IMR-90 (cell line): ENCODE measurements around the gene CACNG7. TPM values are rescaled to one million over a fixed set of nuclear protein-coding genes. Genes with fewer than 3 reads are reported as not detected.

ENCODE experiments used
- ATAC-seq: fragments of 200-7000 bp; cut with Tn5 transposase; 2 replicates; pipeline ENCODE4 v1.9.1; 2020; ENCODE audit warnings: low read depth, mild to moderate bottlenecking, moderate library complexity
- BruUV-seq: library from RNA; stranded (reverse); fragments of 400-500 nt; replicated peaks from 2 replicates; lab custom pipeline; 2021; lab: Mats Ljungman, UMichigan
- CTCF ChIA-PET: fragments of 300-600 bp; formaldehyde crosslinking; extraction: SDS; loops from one replicate; lab custom pipeline; 2021; ENCODE audit warnings: antibody characterized with exemption; lab: Yijun Ruan, JAX
- POLR2A ChIA-PET: fragments of 300-600 bp; sonication (Branson Sonifier 250); formaldehyde crosslinking; loops from one replicate; lab custom pipeline; 2022; ENCODE audit warnings: antibody characterized with exemption; ENCODE audit not compliant: unreplicated experiment; lab: Charles Lee
- DNase-seq: peaks from one replicate; pipeline ENCODE4 v3.0.0; 2013
- H2AFZ ChIP-seq: replicated peaks from 2 replicates; pipeline ENCODE3; 2013; ENCODE audit warnings: low read length, mild to moderate bottlenecking; ENCODE audit not compliant: poor library complexity
- H2AK5ac ChIP-seq: 2 replicates; pipeline ENCODE4 v1.6.1; 2013; ENCODE audit warnings: low read depth, low read length, inconsistent platforms
- H2AK9ac ChIP-seq: replicated peaks from 2 replicates; pipeline ENCODE3; 2013; ENCODE audit warnings: mild to moderate bottlenecking, low read depth, low read length, moderate library complexity; ENCODE audit not compliant: poor library complexity
- H2BK120ac ChIP-seq: 2 replicates; pipeline ENCODE4 v1.6.1; 2013; ENCODE audit warnings: low read depth, low read length, inconsistent platforms
- H2BK15ac ChIP-seq: 3 replicates; pipeline ENCODE4 v1.6.1; 2013; ENCODE audit warnings: low read depth, low read length, inconsistent platforms
- H2BK20ac ChIP-seq: 2 replicates; pipeline ENCODE4 v1.6.1; 2013; ENCODE audit warnings: low read depth, mild to moderate bottlenecking, inconsistent platforms, low read length, moderate library complexity
- H2BK5ac ChIP-seq: 2 replicates; pipeline ENCODE4 v1.6.1; 2013; ENCODE audit warnings: mild to moderate bottlenecking, low read depth, low read length, inconsistent platforms; ENCODE audit not compliant: poor library complexity, severe bottlenecking
- H3K14ac ChIP-seq: replicated peaks from 2 replicates; pipeline ENCODE4 v1.6.1; 2013; ENCODE audit warnings: low read depth, low read length, inconsistent platforms
- H3K18ac ChIP-seq: 2 replicates; pipeline ENCODE4 v1.6.1; 2013; ENCODE audit warnings: low read depth, low read length, control low read depth
- H3K23ac ChIP-seq: 2 replicates; pipeline ENCODE4 v1.6.1; 2013; ENCODE audit warnings: low read depth, low read length, inconsistent platforms
- H3K27ac ChIP-seq: 2 replicates; pipeline ENCODE4 v1.5.1; 2013; ENCODE audit warnings: mild to moderate bottlenecking, control low read depth, low read length; ENCODE audit not compliant: insufficient read depth
- H3K27me3 ChIP-seq: 2 replicates; pipeline ENCODE4 v1.6.1; 2013; ENCODE audit warnings: low read length; ENCODE audit not compliant: control insufficient read depth, insufficient read depth
- H3K36me3 ChIP-seq: 2 replicates; pipeline ENCODE4 v1.6.1; 2013; ENCODE audit warnings: low read length, mixed read lengths; ENCODE audit not compliant: control insufficient read depth, insufficient read depth
- H3K4ac ChIP-seq: 2 replicates; pipeline ENCODE4 v1.6.1; 2013; ENCODE audit warnings: low read depth, low read length, inconsistent platforms
- H3K4me1 ChIP-seq: 2 replicates; pipeline ENCODE4 v1.6.1; 2013; ENCODE audit warnings: low read length, mixed read lengths; ENCODE audit not compliant: control insufficient read depth, insufficient read depth
- H3K4me2 ChIP-seq: 2 replicates; pipeline ENCODE4 v1.6.1; 2013; ENCODE audit warnings: low read depth, mild to moderate bottlenecking, control low read depth, low read length, moderate library complexity
- H3K4me3 ChIP-seq: 2 replicates; pipeline ENCODE4 v1.5.1; 2013; ENCODE audit warnings: low read depth, mild to moderate bottlenecking, control low read depth, low read length, moderate library complexity; ENCODE audit not compliant: insufficient read depth
- H3K56ac ChIP-seq: 2 replicates; pipeline ENCODE4 v1.6.1; 2013; ENCODE audit warnings: low read length, inconsistent platforms; ENCODE audit not compliant: insufficient read depth; ENCODE audit errors: extremely low read depth
- H3K79me1 ChIP-seq, 2 experiments: 2 replicates each; pipeline ENCODE4 v1.6.1; 2013; ENCODE audit warnings: low read length in 2 of 2, inconsistent platforms in 1 of 2, low read depth in 1 of 2
- H3K9ac ChIP-seq: 2 replicates; pipeline ENCODE4 v1.6.1; 2013; ENCODE audit warnings: low read depth, low read length, control low read depth
- H3K9me1 ChIP-seq: 2 replicates; pipeline ENCODE4 v1.6.1; 2013; ENCODE audit warnings: low read length, inconsistent platforms; ENCODE audit not compliant: insufficient read depth
- H3K9me3 ChIP-seq: 2 replicates; pipeline ENCODE4 v1.6.1; 2013; ENCODE audit warnings: low read length; ENCODE audit not compliant: control insufficient read depth, insufficient read depth
- H4K20me1 ChIP-seq: 2 replicates; pipeline ENCODE4 v1.6.1; 2013; ENCODE audit warnings: low read length, inconsistent platforms; ENCODE audit not compliant: insufficient read depth
- H4K5ac ChIP-seq: 2 replicates; pipeline ENCODE4 v1.6.1; 2013; ENCODE audit warnings: mild to moderate bottlenecking, low read depth, low read length, control low read depth
- H4K8ac ChIP-seq, 2 experiments: 2 replicates each; pipeline ENCODE4 v1.6.1; 2013; ENCODE audit warnings: low read depth in 2 of 2, low read length in 2 of 2, control low read depth in 1 of 2, inconsistent platforms in 1 of 2
- H4K91ac ChIP-seq: 2 replicates; pipeline ENCODE4 v1.6.1; 2013; ENCODE audit warnings: low read depth, low read length, inconsistent platforms; ENCODE audit not compliant: insufficient read depth
- BHLHE40 ChIP-seq: fragments of 150-350 bp; IDR thresholded peaks from 2 replicates; pipeline ENCODE4 v1.6.1; 2016; ENCODE audit warnings: mild to moderate bottlenecking, low read depth, low read length
- CEBPB ChIP-seq: IDR thresholded peaks from 2 replicates; pipeline ENCODE4 v1.6.1; 2012; ENCODE audit warnings: low read depth, low read length, improper control_type of control experiment
- CHD1 ChIP-seq: IDR thresholded peaks from 2 replicates; pipeline ENCODE4 v1.6.1; 2012; ENCODE audit warnings: low read depth, low read length, improper control_type of control experiment
- CTCF ChIP-seq: conservative IDR thresholded peaks from 2 replicates; pipeline ENCODE4 v1.5.1; 2012; ENCODE audit warnings: mild to moderate bottlenecking, low read depth, low read length, improper control_type of control experiment
- ELK1 ChIP-seq: fragments of 150-350 bp; IDR thresholded peaks from 2 replicates; pipeline ENCODE4 v1.6.1; 2016; ENCODE audit warnings: low read depth, mild to moderate bottlenecking, low read length, moderate library complexity, borderline replicate concordance
- FOS ChIP-seq: fragments of 150-350 bp; IDR thresholded peaks from 2 replicates; pipeline ENCODE4 v1.6.1; 2016; ENCODE audit warnings: low read depth, low read length
- MAZ ChIP-seq: IDR thresholded peaks from 2 replicates; pipeline ENCODE4 v1.6.1; 2012; ENCODE audit warnings: low read depth, mild to moderate bottlenecking, low read length, improper control_type of control experiment, moderate library complexity, borderline replicate concordance
- MXI1 ChIP-seq: IDR thresholded peaks from 2 replicates; pipeline ENCODE4 v1.6.1; 2012; ENCODE audit warnings: low read depth, mild to moderate bottlenecking, low read length, moderate library complexity, borderline replicate concordance
- NFE2L2 ChIP-seq: fragments of 150-350 bp; IDR thresholded peaks from 2 replicates; pipeline ENCODE4 v1.6.1; 2016; ENCODE audit warnings: low read depth, mild to moderate bottlenecking, low read length
- POLR2A ChIP-seq: IDR thresholded peaks from 2 replicates; pipeline ENCODE4 v1.6.1; 2012; ENCODE audit warnings: mild to moderate bottlenecking, low read depth, low read length
- RAD21 ChIP-seq: IDR thresholded peaks from 2 replicates; pipeline ENCODE4 v1.6.1; 2012; ENCODE audit warnings: low read length, improper control_type of control experiment
- RCOR1 ChIP-seq: IDR thresholded peaks from 2 replicates; pipeline ENCODE4 v1.6.1; 2012; ENCODE audit warnings: mild to moderate bottlenecking, low read length, improper control_type of control experiment; ENCODE audit not compliant: insufficient replicate concordance
- RFX5 ChIP-seq: IDR thresholded peaks from 2 replicates; pipeline ENCODE4 v1.8.0; 2012; ENCODE audit warnings: low read depth, mild to moderate bottlenecking, low read length, moderate library complexity
- USF2 ChIP-seq: fragments of 150-350 bp; IDR thresholded peaks from 2 replicates; pipeline ENCODE4 v1.6.1; 2017; ENCODE audit warnings: mild to moderate bottlenecking, antibody characterized with exemption, low read length, low read depth
- WGBS, 2 experiments: methylation state at CpG; one replicate each; pipeline versions ENCODE4 v1.1.5 to v1.1.7; 2013; ENCODE audit warnings: missing lambda C conversion rate in 2 of 2; ENCODE audit not compliant: insufficient read length in 1 of 2; ENCODE audit errors: extremely low coverage in 2 of 2; 5-methylcytosine and 5-hydroxymethylcytosine counted together
- dilution Hi-C: fragments of 300-500 bp; cut with HindIII; formaldehyde crosslinking; loops from one replicate; pipeline ENCODE4 v1.14.3; 2018; ENCODE audit warnings: low sequenced_read_pairs; ENCODE audit not compliant: unreplicated experiment
- in situ Hi-C: fragments of 300-500 bp; cut with MboI; formaldehyde crosslinking; loops from 3 replicates; pipeline ENCODE4 v1.14.3; 2019; ENCODE audit warnings: low sequenced_read_pairs, inconsistent platforms, mixed read lengths
- intact Hi-C: fragments of 100-400 bp; cut with micrococcal nuclease; formaldehyde crosslinking; loops from 2 replicates; pipeline ENCODE4 v1.10.0; 2022
- polyA plus RNA-seq, 3 experiments: library from polyadenylated mRNA; depleted of rRNA; stranded (reverse); fragments of >200 nt; gene quantifications; 2 replicates each; pipeline ENCODE4 v1.2.3, GENCODE V29; 2012; ENCODE audit warnings: low replicate concordance in 1 of 3
- total RNA-seq: library from RNA; depleted of rRNA; stranded (reverse); fragments of >200 nt; gene quantifications from 2 replicates; pipeline ENCODE4 v1.2.3, GENCODE V29; 2012

CACNG7 gene
- total and polyA plus RNA-seq, 2 of the 4 experiments (the other 2 are of a cell fraction): 0.36 to 6.7 TPM

- Histone ChIP-seq H2BK15ac (no peak overlapping the region), H4K8ac (no peak overlapping the region), H3K9ac (no peak overlapping the region), H2AFZ (no peak overlapping the region), H2BK20ac (no peak overlapping the region), H3K36me3 (no peaks in the 10 kb centered on the region), H3K27me3 (peaks cover 3% of the 10 kb centered on the region; the same call in 1 of the 2 replicates), H3K56ac (no peak overlapping the region), H2BK5ac (no peak overlapping the region), H4K20me1 (no peaks in the 10 kb centered on the region), H3K4me2 (no peak overlapping the region), H2AK9ac (no peak overlapping the region), H2AK5ac (no peak overlapping the region), H3K4me3 (no peak overlapping the region), H4K5ac (no peak overlapping the region), H3K9me1 (no peaks in the 10 kb centered on the region; the same call in 1 of the 2 replicates), H3K27ac (no peak overlapping the region), H2BK120ac (no peak overlapping the region), H3K79me1 (no peaks in the 10 kb centered on the region), H3K23ac (no peak overlapping the region), H3K4ac (no peak overlapping the region), H3K18ac (no peak overlapping the region), H3K4me1 (no peaks in the 10 kb centered on the region), H4K91ac (no peak overlapping the region), H3K14ac (no peak overlapping the region), H3K9me3 (no peaks in the 10 kb centered on the region; the same call in 1 of the 2 replicates)
- no CpG with 5 or more reads among the region's 5 CpGs for WGBS, 2 experiments
- no TSS peak for BruUV-seq
- no peak for ATAC-seq
- ChIA-PET CTCF (interaction anchor here (0.6 kb wide), 1 partner anchor 362 kb away, joined by 3 read pairs; no protein-coding TSS in a partner anchor), POLR2A (no interaction called here)
- intact Hi-C loops: no loop called here
- no peak for TF ChIP-seq USF2
- no peak for TF ChIP-seq CEBPB
- TF ChIP-seq POLR2A: no peak
- TF ChIP-seq FOS: no peak
- TF ChIP-seq ELK1: no peak
- no peak for TF ChIP-seq RCOR1
- TF ChIP-seq MXI1: no peak
- TF ChIP-seq NFE2L2: no peak
- no peak for TF ChIP-seq RFX5
- no peak for TF ChIP-seq CHD1
- no peak for TF ChIP-seq MAZ
- TF ChIP-seq CTCF: no peak
- TF ChIP-seq BHLHE40: no peak
- TF ChIP-seq RAD21: no peak
- in situ Hi-C loops: no loop called here
- DNase-seq: no peak
- dilution Hi-C loops: no loop called here
These were observed 38.5 kb downstream of the CACNG7 start for GRCh38 chr19:53947624-53948023.
